ENCODE measurements around the gene ATAD1. TPM values are rescaled to one million over a fixed set of nuclear protein-coding genes. Genes with fewer than 3 reads are reported as not detected.

Gene ATAD1
- total RNA-seq, 1 experiment from 2014 or later, result 15.7 TPM

DNA sequence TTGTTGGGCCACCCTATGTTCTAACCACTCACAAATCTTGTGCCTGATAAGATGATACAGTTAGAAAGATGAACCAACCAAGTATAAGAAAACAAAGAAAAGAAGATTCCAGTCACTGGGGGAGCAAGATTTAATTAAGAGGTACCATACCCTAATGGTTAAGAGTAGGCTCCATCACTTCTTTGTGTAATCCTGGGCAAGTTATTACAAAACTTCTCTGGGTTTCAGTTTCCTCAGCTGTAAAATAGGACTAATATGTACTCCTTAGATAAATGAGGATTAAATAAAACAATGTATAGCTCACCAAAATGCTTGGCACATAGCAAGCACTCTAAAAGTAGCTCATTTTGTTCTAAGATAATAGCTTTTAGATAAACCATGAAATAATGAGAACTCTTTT lies 58.5 kb downstream of the ATAD1 start:
- CTCF ChIA-PET, result interaction anchor here (0.6 kb wide), 1 partner anchor 556 kb away, joined by 3 read pairs; no protein-coding TSS in a partner anchor
- no TSS peak for BruUV-seq (replicated peaks)
- H3K4me1 ChIP-seq (ENCODE audit: insufficient read depth, low read length), result peaks cover 10% of the 10 kb centered on the region
- ATAC-seq (no peak), DNase-seq (no peak)
- H3K79me2 ChIP-seq (ENCODE audit: low read length), result no peaks in the 10 kb centered on the region
- intact Hi-C loops (cut with micrococcal nuclease), result no loop called here
- H3F3A ChIP-seq (ENCODE audit: low read length, unreplicated experiment), result no peaks in the 10 kb centered on the region
- H3K9me3 ChIP-seq (ENCODE audit: low read length), result no peaks in the 10 kb centered on the region
- H3K9me2 ChIP-seq (replicated peaks; ENCODE audit: low read length), result no peaks in the 10 kb centered on the region
- no peak overlapping the region for H3K4me2 ChIP-seq (ENCODE audit: low read length)
- no peak overlapping the region for H3K4me3 ChIP-seq (ENCODE audit: low read length)
- no peaks in the 10 kb centered on the region for H3K27me3 ChIP-seq (ENCODE audit: low read length)
- no peak overlapping the region for H2AFZ ChIP-seq (ENCODE audit: low read length)
- no peak overlapping the region for H3K9ac ChIP-seq (ENCODE audit: low read length)
- H3K36me3 ChIP-seq (ENCODE audit: low read depth, low read length), result peaks cover 4% of the 10 kb centered on the region; the same call in 1 of the 2 replicates
- TF ChIP-seq EZH2 (IDR thresholded peaks at IDR 0.05; ENCODE audit: low read length, unreplicated experiment) (no peak), EZH2phosphoT487 (IDR thresholded peaks at IDR 0.05; ENCODE audit: borderline replicate concordance, low read length) (no peak)
- TF ChIP-seq, protein P1, sequence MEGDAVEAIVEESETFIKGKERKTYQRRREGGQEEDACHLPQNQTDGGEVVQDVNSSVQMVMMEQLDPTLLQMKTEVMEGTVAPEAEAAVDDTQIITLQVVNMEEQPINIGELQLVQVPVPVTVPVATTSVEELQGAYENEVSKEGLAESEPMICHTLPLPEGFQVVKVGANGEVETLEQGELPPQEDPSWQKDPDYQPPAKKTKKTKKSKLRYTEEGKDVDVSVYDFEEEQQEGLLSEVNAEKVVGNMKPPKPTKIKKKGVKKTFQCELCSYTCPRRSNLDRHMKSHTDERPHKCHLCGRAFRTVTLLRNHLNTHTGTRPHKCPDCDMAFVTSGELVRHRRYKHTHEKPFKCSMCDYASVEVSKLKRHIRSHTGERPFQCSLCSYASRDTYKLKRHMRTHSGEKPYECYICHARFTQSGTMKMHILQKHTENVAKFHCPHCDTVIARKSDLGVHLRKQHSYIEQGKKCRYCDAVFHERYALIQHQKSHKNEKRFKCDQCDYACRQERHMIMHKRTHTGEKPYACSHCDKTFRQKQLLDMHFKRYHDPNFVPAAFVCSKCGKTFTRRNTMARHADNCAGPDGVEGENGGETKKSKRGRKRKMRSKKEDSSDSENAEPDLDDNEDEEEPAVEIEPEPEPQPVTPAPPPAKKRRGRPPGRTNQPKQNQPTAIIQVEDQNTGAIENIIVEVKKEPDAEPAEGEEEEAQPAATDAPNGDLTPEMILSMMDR (conservative IDR thresholded peaks at IDR 0.05; ENCODE audit: low read depth, low read length), result no peak
- H3K27ac ChIP-seq (ENCODE audit: low read length), result no peak overlapping the region
- no peaks in the 10 kb centered on the region for H4K20me1 ChIP-seq (ENCODE audit: low read length)
- POLR2A ChIA-PET (ENCODE audit: unreplicated experiment), result no interaction called here

DNA sequence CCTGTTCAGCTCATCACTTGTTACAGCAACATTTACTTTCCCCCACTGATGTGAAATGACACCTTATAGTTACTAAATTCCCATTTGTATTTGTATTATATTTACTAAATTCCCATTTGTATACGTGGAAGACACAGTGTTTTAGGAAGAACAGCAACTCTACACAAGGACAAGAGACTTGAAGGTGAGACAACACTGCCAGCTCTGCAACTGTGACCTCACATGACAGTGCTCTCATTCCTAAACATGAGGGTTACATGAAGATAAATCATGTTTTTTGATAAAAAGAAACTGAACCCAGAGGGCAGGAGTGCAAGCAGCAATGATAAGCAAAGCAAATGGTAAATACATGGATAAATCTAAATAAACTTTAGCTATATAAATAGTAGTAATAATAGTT lies 60.3 kb downstream of the ATAD1 start:
- no peak for TF ChIP-seq EZH2phosphoT487 (IDR thresholded peaks at IDR 0.05; ENCODE audit: borderline replicate concordance, low read length)
- TF ChIP-seq EZH2 (IDR thresholded peaks at IDR 0.05; ENCODE audit: low read length, unreplicated experiment), result no peak
- TF ChIP-seq, protein P1 (conservative IDR thresholded peaks at IDR 0.05; ENCODE audit: low read depth, low read length), result no peak
- Histone ChIP-seq H3K9me2 (replicated peaks; ENCODE audit: low read length) (no peaks in the 10 kb centered on the region), H3K9me3 (ENCODE audit: low read length) (no peaks in the 10 kb centered on the region), H3K79me2 (ENCODE audit: low read length) (no peaks in the 10 kb centered on the region), H3K4me1 (ENCODE audit: insufficient read depth, low read length) (peaks cover 12% of the 10 kb centered on the region), H3K27ac (ENCODE audit: low read length) (no peak overlapping the region), H3K27me3 (ENCODE audit: low read length) (no peaks in the 10 kb centered on the region), H3K9ac (ENCODE audit: low read length) (no peak overlapping the region), H3K36me3 (ENCODE audit: low read depth, low read length) (peaks cover 4% of the 10 kb centered on the region; the same call in 1 of the 2 replicates), H4K20me1 (ENCODE audit: low read length) (no peaks in the 10 kb centered on the region), H3K4me2 (ENCODE audit: low read length) (no peak overlapping the region), H3F3A (ENCODE audit: low read length, unreplicated experiment) (no peaks in the 10 kb centered on the region), H2AFZ (ENCODE audit: low read length) (no peak overlapping the region), H3K4me3 (ENCODE audit: low read length) (no peak overlapping the region)
- DNase-seq, result no peak
- ATAC-seq, result no peak
- ChIA-PET POLR2A (ENCODE audit: unreplicated experiment) (no interaction called here), CTCF (no interaction called here)
- intact Hi-C loops (cut with micrococcal nuclease), result no loop called here
- BruUV-seq (replicated peaks), result no TSS peak

DNA sequence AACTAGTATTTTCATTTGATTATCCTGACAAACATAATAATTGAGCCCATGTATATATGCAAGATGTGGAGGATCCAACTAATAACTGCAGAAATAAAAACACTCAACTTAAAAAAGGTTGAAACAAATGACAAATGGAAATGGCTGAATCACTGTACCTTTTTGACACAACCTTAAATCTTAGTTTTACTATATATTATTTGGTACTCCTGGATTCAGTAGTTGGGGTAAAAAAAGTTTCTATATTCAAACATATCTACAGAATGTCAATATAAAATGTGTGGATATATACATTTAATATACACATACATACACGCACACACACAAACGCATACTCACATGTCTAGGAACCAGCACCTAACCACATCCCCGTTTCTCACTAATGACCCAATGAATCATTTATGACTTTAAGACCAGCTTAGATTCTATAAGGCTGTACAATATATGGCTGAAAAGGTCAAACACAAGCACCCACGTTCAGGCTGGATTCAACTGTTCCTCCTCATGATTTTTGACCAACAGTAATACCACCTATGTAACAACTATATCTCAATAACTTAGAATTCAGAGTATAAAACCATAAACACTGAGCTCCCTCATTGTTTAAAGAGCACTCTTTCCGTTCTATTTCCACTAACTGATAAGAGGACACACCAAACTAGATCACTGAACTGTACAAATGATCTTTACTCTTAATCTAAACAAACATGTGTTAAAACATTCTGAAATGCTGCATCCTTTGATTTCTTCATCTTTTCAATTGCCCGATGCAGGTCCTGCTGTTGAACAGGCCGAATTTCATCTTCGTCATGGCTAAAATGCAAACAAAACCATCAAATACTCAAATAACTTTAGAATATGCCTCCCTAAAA lies 63.8 kb downstream of the ATAD1 start:
- ChIA-PET CTCF (no interaction called here), POLR2A (ENCODE audit: unreplicated experiment) (no interaction called here)
- BruUV-seq (replicated peaks), result no TSS peak
- Histone ChIP-seq H3K9me2 (replicated peaks; ENCODE audit: low read length) (no peaks in the 10 kb centered on the region), H3K27ac (ENCODE audit: low read length) (no peak overlapping the region), H3K4me1 (ENCODE audit: insufficient read depth, low read length) (0 out of 2 replicates have a peak, but pooled peaks cover 4% of the 10 kb centered on the region), H3K36me3 (ENCODE audit: low read depth, low read length) (peaks cover 4% of the 10 kb centered on the region; the same call in 1 of the 2 replicates), H3K4me3 (ENCODE audit: low read length) (no peak overlapping the region), H3K4me2 (ENCODE audit: low read length) (no peak overlapping the region), H3K9me3 (ENCODE audit: low read length) (no peaks in the 10 kb centered on the region), H2AFZ (ENCODE audit: low read length) (no peak overlapping the region), H3K27me3 (ENCODE audit: low read length) (no peaks in the 10 kb centered on the region), H3K9ac (ENCODE audit: low read length) (no peak overlapping the region), H4K20me1 (ENCODE audit: low read length) (no peaks in the 10 kb centered on the region), H3F3A (ENCODE audit: low read length, unreplicated experiment) (no peaks in the 10 kb centered on the region), H3K79me2 (ENCODE audit: low read length) (no peaks in the 10 kb centered on the region)
- TF ChIP-seq EZH2phosphoT487 (IDR thresholded peaks at IDR 0.05; ENCODE audit: borderline replicate concordance, low read length) (no peak), EZH2 (IDR thresholded peaks at IDR 0.05; ENCODE audit: low read length, unreplicated experiment) (no peak)
- TF ChIP-seq, protein P1 (conservative IDR thresholded peaks at IDR 0.05; ENCODE audit: low read depth, low read length), result no peak
- DNase-seq (no peak), ATAC-seq (no peak)
- intact Hi-C loops (cut with micrococcal nuclease), result no loop called here

Measured in PC-3 (cell line).